Keratinocyte (primary cell): ENCODE results near the gene EDA. TPM values are rescaled to one million over a fixed set of nuclear protein-coding genes. Genes with fewer than 3 reads are reported as not detected.

Source experiments
- DNase-seq: peaks from one replicate; pipeline ENCODE4 v3.0.0-alpha.2; 2011; ENCODE audit warnings: low read depth, missing footprints, low spot score
- FAIRE-seq: peaks from 2 replicates; lab custom pipeline; 2011; peaks lifted over from hg19 to GRCh38; lab: Jason Lieb, UNC
- H2AFZ ChIP-seq: 2 replicates; pipeline ENCODE4 v1.6.0; 2012; ENCODE audit warnings: low read length, control low read depth, inconsistent platforms; ENCODE audit not compliant: control insufficient read depth
- H3K27ac ChIP-seq: 2 replicates; pipeline ENCODE4 v1.5.1; 2011; ENCODE audit warnings: low read length; ENCODE audit not compliant: control insufficient read depth, insufficient read depth
- H3K27me3 ChIP-seq: 3 replicates; pipeline ENCODE4 v1.6.0; 2011; ENCODE audit warnings: low read length; ENCODE audit not compliant: control insufficient read depth, insufficient read depth; ENCODE audit errors: extremely low read depth
- H3K36me3 ChIP-seq, 2 experiments: 2 replicates in 1 of 2; 3 replicates in 1 of 2; pipeline ENCODE4 v1.5.1; 2011; ENCODE audit warnings: low read length in 2 of 2, mild to moderate bottlenecking in 1 of 2; ENCODE audit not compliant: control insufficient read depth in 2 of 2, insufficient read depth in 2 of 2; ENCODE audit errors: extremely low read depth in 1 of 2
- H3K4me1 ChIP-seq: 3 replicates; pipeline ENCODE4 v1.5.1; 2011; ENCODE audit warnings: low read length; ENCODE audit not compliant: control insufficient read depth, insufficient read depth; ENCODE audit errors: extremely low read depth
- H3K4me2 ChIP-seq: 3 replicates; pipeline ENCODE4 v1.6.0; 2011; ENCODE audit warnings: low read depth, low read length; ENCODE audit not compliant: control insufficient read depth, insufficient read depth; ENCODE audit errors: extremely low read depth
- H3K4me3 ChIP-seq, 3 experiments: fragments of 200-600 bp in 1 of 3; sonication (generic) in 1 of 3; 2 replicates in 2 of 3; 3 replicates in 1 of 3; pipeline ENCODE4 v1.5.1; 2011 to 2016; ENCODE audit warnings: low read length in 3 of 3, mild to moderate bottlenecking in 3 of 3, control low read depth in 2 of 3, inconsistent platforms in 1 of 3, low read depth in 1 of 3, mixed read lengths in 1 of 3, mixed run types in 1 of 3, moderate library complexity in 1 of 3; ENCODE audit not compliant: control insufficient read depth in 2 of 3, insufficient read depth in 2 of 3; ENCODE audit errors: extremely low read depth in 1 of 3
- H3K79me2 ChIP-seq: 2 replicates; pipeline ENCODE4 v1.6.0; 2012; ENCODE audit warnings: low read length; ENCODE audit not compliant: control insufficient read depth, insufficient read depth
- H3K9ac ChIP-seq: 3 replicates; pipeline ENCODE4 v1.6.0; 2011; ENCODE audit warnings: low read length; ENCODE audit not compliant: control insufficient read depth, insufficient read depth; ENCODE audit errors: extremely low read depth
- H3K9me1 ChIP-seq: 3 replicates; pipeline ENCODE4 v1.6.0; 2011; ENCODE audit warnings: low read length; ENCODE audit not compliant: control insufficient read depth, insufficient read depth; ENCODE audit errors: extremely low read depth
- H3K9me3 ChIP-seq: 2 replicates; pipeline ENCODE4 v1.5.1; 2012; ENCODE audit warnings: low read depth, low read length; ENCODE audit not compliant: control insufficient read depth
- H4K20me1 ChIP-seq: 3 replicates; pipeline ENCODE4 v1.6.0; 2011; ENCODE audit warnings: low read length; ENCODE audit not compliant: control insufficient read depth, insufficient read depth; ENCODE audit errors: extremely low read depth
- CTCF ChIP-seq, 3 experiments: IDR thresholded peaks in 1 of 3; conservative IDR thresholded peaks in 1 of 3; optimal IDR thresholded peaks in 1 of 3; 2 replicates in 2 of 3; 3 replicates in 1 of 3; pipeline versions ENCODE3 to v1.5.1; 2011; ENCODE audit warnings: low read length in 3 of 3, mild to moderate bottlenecking in 3 of 3, moderate library complexity in 2 of 3, control low read depth in 1 of 3, inconsistent platforms in 1 of 3; ENCODE audit not compliant: insufficient read depth in 2 of 3; ENCODE audit errors: extremely low read depth in 1 of 3
- EZH2 ChIP-seq: IDR thresholded peaks from one replicate; pipeline ENCODE4 v1.6.1; 2012; ENCODE audit warnings: inconsistent platforms, mild to moderate bottlenecking, low read length, moderate library complexity
- dilution Hi-C: fragments of 300-500 bp; cut with MboI; formaldehyde crosslinking; loops from one replicate; pipeline ENCODE4 v1.7.0; 2020; ENCODE audit warnings: low sequenced_read_pairs; ENCODE audit not compliant: extremely low pct_ligation_motif_present
- polyA plus RNA-seq, 5 experiments: library from polyadenylated mRNA; depleted of rRNA in 3 of 5; stranded (reverse) in 3 of 5; stranded (forward) in 1 of 5; unstranded in 1 of 5; fragments of >200 nt; gene quantifications; 1 replicate in 1 of 5; 2 replicates in 3 of 5; 3 replicates in 1 of 5; pipeline versions ENCODE4 v1.2.1 to v1.2.3, GENCODE V29; 2011 to 2012; ENCODE audit warnings: missing spikeins in 2 of 5, low read depth in 1 of 5, low replicate concordance in 1 of 5

The EDA gene
- polyA plus RNA-seq, 1 donor (not counting 4 experiments of a cell fraction or from before 2014, with no cell fraction given): 0.75 TPM

GRCh38 chrX:69807400-69807799 lies 191.5 kb downstream of the EDA start:
- Histone ChIP-seq H3K27ac (no peak overlapping the region), H3K9me1 (no peaks in the 10 kb centered on the region), H3K36me3 (no peaks in the 10 kb centered on the region), H3K9ac (no peak overlapping the region), H3K4me3 (no peak overlapping the region), H2AFZ (no peak overlapping the region), H3K27me3 (no peaks in the 10 kb centered on the region), H3K9me3 (no peaks in the 10 kb centered on the region), H4K20me1 (no peaks in the 10 kb centered on the region), H3K4me1 (no peaks in the 10 kb centered on the region), H3K79me2 (no peaks in the 10 kb centered on the region), H3K4me2 (no peak overlapping the region)
- dilution Hi-C loops: no loop called here
- TF ChIP-seq EZH2 (no peak), CTCF (optimal IDR thresholded peaks at IDR 0.05 in 1 of 3, IDR thresholded peaks at IDR 0.05 in 1 of 3, conservative IDR thresholded peaks at IDR 0.05 in 1 of 3; ENCODE audit: extremely low read depth in 1 of 3, insufficient read depth in 2 of 3, low read length in 3 of 3) (no peak)
- FAIRE-seq (no peak), DNase-seq (no peak)

- Histone ChIP-seq H3K36me3 (no peaks in the 10 kb centered on the region), H2AFZ (no peak overlapping the region), H4K20me1 (no peaks in the 10 kb centered on the region), H3K27ac (no peak overlapping the region), H3K4me1 (no peaks in the 10 kb centered on the region), H3K27me3 (no peaks in the 10 kb centered on the region), H3K9me1 (no peaks in the 10 kb centered on the region), H3K79me2 (no peaks in the 10 kb centered on the region), H3K9me3 (no peaks in the 10 kb centered on the region), H3K4me2 (no peak overlapping the region), H3K4me3 (no peak overlapping the region), H3K9ac (no peak overlapping the region)
- dilution Hi-C loops: no loop called here
- FAIRE-seq (no peak), DNase-seq (no peak)
- TF ChIP-seq EZH2 (no peak), CTCF (optimal IDR thresholded peaks at IDR 0.05 in 1 of 3, IDR thresholded peaks at IDR 0.05 in 1 of 3, conservative IDR thresholded peaks at IDR 0.05 in 1 of 3; ENCODE audit: extremely low read depth in 1 of 3, insufficient read depth in 2 of 3, low read length in 3 of 3) (no peak)
These were observed 192.5 kb downstream of the EDA start for GRCh38 chrX:69808375-69808774.
